GM23338 (cell line): ENCODE measurements around the gene IRAK1.

Source experiments
- EZH2 ChIP-seq: fragments of 200-600 bp; sonication (generic); IDR thresholded peaks from one replicate; pipeline ENCODE4 v1.8.0; 2017; ENCODE audit warnings: antibody characterized with exemption, mild to moderate bottlenecking, low read depth; ENCODE audit not compliant: unreplicated experiment
- EZH2phosphoT487 ChIP-seq: fragments of 200-600 bp; sonication (generic); IDR thresholded peaks from one replicate; pipeline ENCODE4 v1.8.1; 2018; ENCODE audit warnings: antibody characterized with exemption; ENCODE audit not compliant: unreplicated experiment
- POLR2AphosphoS5 ChIP-seq: IDR thresholded peaks from 2 replicates; pipeline ENCODE4 v1.6.1; 2016; ENCODE audit warnings: antibody characterized with exemption, low read depth
- REST ChIP-seq: IDR thresholded peaks from one replicate; pipeline ENCODE4 v1.6.1; 2018; ENCODE audit warnings: antibody characterized with exemption; ENCODE audit not compliant: unreplicated experiment
- ZNF331 ChIP-seq: fragments of 250-450 bp; sonication (Bioruptor Pico); IDR thresholded peaks from 2 replicates; pipeline ENCODE4 v1.5.0; 2020; ENCODE audit warnings: low read depth, mild to moderate bottlenecking, moderate library complexity
- ZNF462 ChIP-seq: fragments of 250-450 bp; sonication (Bioruptor Pico); IDR thresholded peaks from 2 replicates; pipeline ENCODE4 v1.5.0; 2020; ENCODE audit warnings: mild to moderate bottlenecking, moderate library complexity
- TF ChIP-seq, protein P1 (sequence below), 2 experiments: fragments of 200-600 bp in 1 of 2; sonication (generic) in 1 of 2; conservative IDR thresholded peaks; 2 replicates each; pipeline versions ENCODE4 v1.5.1 to v1.6.1; 2016 to 2017; ENCODE audit warnings: antibody characterized with exemption in 2 of 2, low read depth in 2 of 2, mild to moderate bottlenecking in 2 of 2, moderate library complexity in 1 of 2
- TF ChIP-seq, protein P2 (sequence below): IDR thresholded peaks from 2 replicates; pipeline ENCODE4 v1.6.1; 2016; ENCODE audit warnings: antibody characterized with exemption

GRCh38 chrX:154011376-154012335 is 8.0 kb downstream of the IRAK1 start:
- TF ChIP-seq, protein P1, sequence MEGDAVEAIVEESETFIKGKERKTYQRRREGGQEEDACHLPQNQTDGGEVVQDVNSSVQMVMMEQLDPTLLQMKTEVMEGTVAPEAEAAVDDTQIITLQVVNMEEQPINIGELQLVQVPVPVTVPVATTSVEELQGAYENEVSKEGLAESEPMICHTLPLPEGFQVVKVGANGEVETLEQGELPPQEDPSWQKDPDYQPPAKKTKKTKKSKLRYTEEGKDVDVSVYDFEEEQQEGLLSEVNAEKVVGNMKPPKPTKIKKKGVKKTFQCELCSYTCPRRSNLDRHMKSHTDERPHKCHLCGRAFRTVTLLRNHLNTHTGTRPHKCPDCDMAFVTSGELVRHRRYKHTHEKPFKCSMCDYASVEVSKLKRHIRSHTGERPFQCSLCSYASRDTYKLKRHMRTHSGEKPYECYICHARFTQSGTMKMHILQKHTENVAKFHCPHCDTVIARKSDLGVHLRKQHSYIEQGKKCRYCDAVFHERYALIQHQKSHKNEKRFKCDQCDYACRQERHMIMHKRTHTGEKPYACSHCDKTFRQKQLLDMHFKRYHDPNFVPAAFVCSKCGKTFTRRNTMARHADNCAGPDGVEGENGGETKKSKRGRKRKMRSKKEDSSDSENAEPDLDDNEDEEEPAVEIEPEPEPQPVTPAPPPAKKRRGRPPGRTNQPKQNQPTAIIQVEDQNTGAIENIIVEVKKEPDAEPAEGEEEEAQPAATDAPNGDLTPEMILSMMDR (conservative IDR thresholded peaks at IDR 0.05; ENCODE audit: low read depth in 2 of 2) = no peak
- TF ChIP-seq EZH2phosphoT487 (no peak), REST (no peak), EZH2 (no peak), POLR2AphosphoS5 (no peak), ZNF462 (CRISPR knock-in tag) (no peak), ZNF331 (CRISPR knock-in tag) (no peak)
- TF ChIP-seq, protein P2, sequence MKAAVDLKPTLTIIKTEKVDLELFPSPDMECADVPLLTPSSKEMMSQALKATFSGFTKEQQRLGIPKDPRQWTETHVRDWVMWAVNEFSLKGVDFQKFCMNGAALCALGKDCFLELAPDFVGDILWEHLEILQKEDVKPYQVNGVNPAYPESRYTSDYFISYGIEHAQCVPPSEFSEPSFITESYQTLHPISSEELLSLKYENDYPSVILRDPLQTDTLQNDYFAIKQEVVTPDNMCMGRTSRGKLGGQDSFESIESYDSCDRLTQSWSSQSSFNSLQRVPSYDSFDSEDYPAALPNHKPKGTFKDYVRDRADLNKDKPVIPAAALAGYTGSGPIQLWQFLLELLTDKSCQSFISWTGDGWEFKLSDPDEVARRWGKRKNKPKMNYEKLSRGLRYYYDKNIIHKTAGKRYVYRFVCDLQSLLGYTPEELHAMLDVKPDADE = no peak
